GM18511 (cell line): ENCODE data around the gene HERC3.

Experiments used
- ATAC-seq: cut with Tn5 transposase; IDR thresholded peaks from one replicate; pipeline ENCODE4 v1.9.1; 2021; ENCODE audit warnings: mild to moderate bottlenecking, moderate library complexity; ENCODE audit not compliant: unreplicated experiment

Gene HERC3

GRCh38 chr4:88713782-88714181 lies 121.5 kb downstream of the HERC3 start:
- no peak for ATAC-seq

DNA sequence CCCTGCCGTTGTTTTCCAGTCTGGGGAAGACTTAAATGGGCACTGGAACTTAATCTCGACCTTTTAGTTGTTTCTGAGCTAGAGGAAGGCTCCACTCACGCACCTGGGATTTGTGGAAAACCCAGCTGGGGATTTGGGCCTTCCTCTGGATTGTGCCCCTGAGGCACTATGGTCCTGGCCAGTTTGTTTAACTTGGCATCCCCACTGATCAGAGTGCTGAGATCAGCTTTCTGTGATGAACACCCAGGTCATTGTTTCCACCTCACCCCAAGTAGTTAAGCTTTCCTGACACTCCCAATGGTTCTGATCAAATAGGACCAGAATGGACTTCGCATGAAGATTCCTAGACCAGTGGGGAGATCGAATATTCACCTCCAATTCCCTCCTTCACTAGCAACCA lies 125.8 kb downstream of the HERC3 start:
- ATAC-seq: no peak

DNA sequence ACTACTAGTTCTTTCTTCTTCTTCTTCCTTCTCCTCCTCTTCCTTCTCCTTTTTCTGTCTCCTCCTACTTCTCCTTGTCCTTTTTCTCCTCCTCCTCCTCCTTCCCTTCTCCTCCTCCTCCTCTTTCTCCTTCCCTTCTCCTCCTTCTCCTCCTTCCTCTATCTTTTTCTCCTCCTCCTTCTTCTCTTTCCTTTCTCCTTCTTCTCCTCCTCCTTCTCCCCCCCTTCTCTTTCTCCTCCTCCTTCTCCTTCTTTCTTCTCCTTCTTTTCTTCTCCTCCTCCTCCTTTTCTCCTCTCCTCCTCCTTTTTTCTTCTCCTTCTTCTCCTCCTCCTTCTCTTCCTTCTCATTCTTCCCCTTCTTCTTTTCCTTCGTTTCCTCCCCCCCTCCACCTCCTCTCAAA lies 127.1 kb downstream of the HERC3 start:
- no peak for ATAC-seq

- ATAC-seq: no peak
These were observed 128.5 kb downstream of the HERC3 start for GRCh38 chr4:88720451-88721428.

GRCh38 chr4:88722276-88722780 lies 130.0 kb downstream of the HERC3 start:
- ATAC-seq: no peak

DNA sequence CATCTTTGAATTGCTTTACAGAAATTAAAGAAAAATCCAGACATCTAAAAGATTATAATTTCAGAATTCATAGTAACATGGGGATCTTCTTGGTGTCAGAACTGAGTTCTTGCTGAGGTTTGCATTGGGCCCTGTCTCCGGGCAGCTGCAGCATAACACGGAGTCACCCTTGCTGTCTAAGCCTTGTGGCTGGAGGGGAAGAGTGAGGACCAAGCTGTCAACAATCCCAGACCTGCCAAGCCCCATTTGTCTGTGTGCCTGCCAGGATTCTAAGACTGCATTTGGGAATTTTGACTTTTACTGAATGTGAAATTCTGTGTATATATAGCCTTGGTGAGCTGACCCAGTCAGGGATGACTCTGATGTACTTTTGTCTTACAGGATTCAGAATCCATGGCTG lies 130.5 kb downstream of the HERC3 start:
- no peak for ATAC-seq

DNA sequence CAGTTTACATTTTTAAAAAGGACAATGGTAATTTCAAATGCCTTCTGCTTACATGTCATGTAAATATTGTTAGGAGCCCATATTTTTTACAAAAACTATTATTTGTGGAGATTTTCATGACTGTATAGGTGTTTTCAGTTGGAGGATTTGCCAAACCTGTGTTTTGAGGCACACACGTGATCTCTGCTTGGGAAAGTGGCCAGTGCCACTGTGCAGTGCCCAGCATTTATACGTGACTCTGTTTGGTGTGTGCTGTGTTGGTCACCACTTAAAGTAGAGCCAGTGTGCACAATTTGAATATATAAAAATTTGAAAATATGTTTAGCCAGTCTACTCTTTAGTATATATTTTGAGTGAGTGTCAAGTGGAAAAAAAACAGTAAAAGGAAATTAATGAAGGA lies 132.1 kb downstream of the HERC3 start:
- no peak for ATAC-seq

DNA sequence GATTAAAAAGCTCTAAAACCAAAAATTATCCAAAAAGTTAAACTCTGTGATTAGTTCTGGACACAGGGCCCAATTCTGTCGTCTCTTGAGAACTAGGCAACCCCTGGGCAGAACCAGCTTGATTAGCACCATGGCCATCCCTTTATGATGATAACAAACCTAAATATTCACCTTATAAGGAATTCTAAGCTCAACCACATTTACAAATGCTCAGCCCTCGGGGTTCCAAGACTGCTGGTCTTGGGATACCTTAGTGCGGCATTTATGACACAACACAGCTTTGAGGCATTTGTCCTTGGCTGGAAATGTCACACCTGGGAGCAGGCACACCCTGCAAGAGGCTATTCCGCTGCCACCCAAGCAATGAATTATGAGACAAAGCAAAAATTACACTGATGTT lies 132.9 kb downstream of the HERC3 start:
- no peak for ATAC-seq

GRCh38 chr4:88725986-88726385 lies 133.7 kb downstream of the HERC3 start:
- no peak for ATAC-seq

DNA sequence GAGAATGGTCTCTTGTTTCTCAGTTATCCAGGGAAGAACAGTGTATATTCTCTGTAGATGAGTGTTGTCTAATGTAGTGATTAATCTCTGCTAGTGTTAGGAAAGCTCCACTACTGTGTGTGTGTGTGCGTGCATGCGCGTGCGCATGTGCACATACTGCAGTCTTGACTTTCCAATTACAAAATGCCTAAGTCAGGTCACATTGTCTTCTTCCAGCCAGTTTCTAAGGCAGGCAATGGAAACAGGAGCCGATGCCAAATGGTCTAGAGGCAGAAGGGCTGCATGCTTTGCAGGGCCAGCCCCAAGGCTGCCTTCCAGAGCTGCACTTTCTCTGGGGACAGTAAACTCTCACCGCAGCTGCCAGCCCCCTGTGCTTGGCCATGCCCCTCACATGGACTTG lies 135.9 kb downstream of the HERC3 start:
- ATAC-seq: no peak

DNA sequence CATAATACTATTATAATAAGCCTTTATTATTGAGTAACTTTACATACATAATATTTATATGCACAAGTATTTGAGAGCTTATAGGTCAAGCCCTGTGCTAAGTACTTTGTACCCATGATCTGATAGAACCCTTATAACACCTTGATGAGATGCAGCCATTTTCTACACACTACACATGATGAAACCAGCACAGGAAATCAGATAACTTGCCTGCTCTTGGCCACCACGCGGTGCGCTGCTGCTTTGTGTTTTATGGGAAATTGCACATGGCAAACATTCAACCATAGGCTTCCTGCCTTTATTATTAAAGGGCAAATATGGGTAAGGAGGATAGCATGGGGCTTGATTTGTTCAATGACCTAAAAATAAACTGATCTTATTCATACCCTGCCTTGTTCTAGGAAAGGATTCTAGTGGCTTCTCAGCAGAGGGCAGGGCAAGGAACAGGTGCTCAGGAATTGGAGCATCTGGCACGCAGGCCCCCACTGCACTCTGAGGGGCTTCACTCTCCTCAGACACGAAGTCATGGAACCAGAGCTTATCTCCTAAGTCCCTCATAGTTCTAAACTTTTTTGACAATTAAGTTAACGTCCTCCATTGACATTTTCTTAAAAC lies 137.0 kb downstream of the HERC3 start:
- no peak for ATAC-seq

DNA sequence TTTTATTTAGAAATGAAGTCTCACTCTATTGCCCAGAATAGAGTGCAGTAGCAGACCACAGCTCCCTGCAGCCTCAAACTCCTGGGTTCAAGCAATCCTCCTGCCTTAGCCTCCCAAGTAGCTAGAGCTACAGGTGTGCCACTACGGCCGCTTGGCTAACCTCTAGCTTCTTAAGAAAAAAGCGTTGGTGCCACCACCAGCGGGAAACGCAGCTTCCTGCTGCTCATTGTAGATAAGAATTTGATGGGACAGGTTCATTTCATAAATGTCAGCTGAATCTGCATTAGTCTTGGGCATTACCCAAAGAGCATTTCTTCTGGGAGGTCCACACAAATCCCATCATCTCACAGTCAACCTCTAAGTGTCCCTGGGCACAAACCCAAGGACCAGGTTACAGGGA lies 138.5 kb downstream of the HERC3 start:
- ATAC-seq: no peak

DNA sequence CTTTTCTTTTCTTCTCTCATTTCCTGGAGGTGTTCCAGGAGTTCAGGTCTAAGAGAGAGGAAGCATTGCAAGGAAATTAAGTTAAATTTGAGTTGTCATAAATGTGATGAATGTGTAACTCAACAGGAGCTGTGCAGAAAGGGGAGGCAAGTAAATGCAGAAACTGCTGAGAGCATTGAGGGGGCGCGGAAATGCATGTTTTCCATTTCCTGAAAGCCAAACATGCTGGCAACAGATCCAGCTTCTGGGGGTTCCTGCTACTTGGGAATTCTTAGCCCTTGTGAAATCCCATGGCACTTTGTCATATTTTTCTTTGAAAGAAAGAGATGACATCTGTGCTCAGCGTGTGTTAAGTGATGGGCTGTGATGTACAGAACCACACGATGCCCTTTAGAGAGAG lies 139.1 kb downstream of the HERC3 start:
- ATAC-seq: no peak

- ATAC-seq: no peak
These were observed 140.6 kb downstream of the HERC3 start for GRCh38 chr4:88732714-88733368.

DNA sequence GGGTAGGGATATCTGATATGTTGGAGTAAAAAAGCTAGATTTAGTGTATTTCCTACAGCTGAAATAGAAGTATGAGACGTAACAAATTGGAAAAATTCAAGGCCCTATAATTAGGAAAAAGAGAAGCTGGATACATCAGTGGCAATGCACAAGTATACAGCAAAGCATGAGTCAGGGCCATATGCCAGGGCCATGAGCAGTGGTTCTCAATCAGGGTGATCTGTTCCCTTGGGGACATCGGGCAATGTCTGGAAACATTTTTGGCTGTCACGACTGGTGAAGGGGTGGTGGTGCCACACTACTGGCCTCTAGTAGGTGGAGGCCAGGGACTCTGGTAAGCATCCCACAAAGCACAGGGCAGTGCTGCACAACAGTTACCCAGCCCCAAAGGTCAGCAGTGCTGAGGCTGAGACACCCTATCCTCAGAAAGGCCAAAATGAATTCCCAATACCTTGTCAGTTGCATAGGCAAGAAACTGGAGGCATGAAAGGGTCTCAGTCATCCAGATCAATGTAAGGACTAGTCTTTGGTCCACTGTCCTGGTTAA lies 142.2 kb downstream of the HERC3 start:
- ATAC-seq: no peak

GRCh38 chr4:88735564-88735963 lies 143.3 kb downstream of the HERC3 start:
- ATAC-seq: no peak

GRCh38 chr4:88736264-88736663 lies 144.0 kb downstream of the HERC3 start:
- ATAC-seq: peak; percentile 35

- ATAC-seq: peak; percentile 97
These were observed 145.1 kb downstream of the HERC3 start for GRCh38 chr4:88737307-88737941.

DNA sequence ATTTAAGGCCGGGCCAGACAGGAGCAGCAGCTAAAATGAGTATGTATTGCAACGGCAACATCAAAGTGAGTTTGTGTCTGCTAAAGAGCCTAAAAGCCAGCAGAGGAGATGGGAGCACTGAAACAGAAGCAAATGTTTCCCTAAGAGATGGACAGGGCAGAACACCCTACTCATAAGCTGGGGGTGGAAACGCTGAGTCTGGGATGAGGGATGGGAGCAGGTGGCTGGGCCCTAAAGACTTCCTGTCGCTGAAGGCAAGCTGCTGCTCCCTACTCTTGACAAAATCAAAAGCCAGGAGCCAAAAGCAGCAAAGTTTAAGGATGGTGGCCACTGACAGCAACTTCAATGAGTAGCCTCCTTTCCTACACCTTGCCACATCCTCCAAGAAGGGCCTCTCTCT lies 145.9 kb downstream of the HERC3 start:
- ATAC-seq: no peak

DNA sequence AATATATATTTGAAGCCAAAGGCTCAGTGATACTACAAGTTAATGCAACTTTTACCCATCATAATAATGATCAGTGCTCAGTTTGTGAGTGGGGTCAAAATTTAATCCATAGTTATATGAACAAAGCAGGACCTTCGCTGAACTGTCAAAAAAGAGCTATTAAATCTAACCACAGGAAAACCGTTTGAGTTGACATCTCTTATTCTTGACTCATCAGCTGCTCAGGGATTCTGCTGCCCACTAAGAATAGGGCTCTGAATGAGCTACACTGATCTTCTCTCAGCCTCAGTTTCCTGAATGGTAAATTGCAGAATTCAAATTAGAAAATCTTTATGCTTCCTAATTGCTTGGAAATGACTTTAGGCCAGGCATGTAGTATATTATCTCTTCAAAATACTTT lies 150.3 kb downstream of the HERC3 start:
- ATAC-seq: no peak

- ATAC-seq: no peak
These were observed 151.4 kb downstream of the HERC3 start for GRCh38 chr4:88743696-88744095.
